Neural cell (in vitro differentiated cells): ENCODE results near the gene MAPK1. TPM values are rescaled to one million over a fixed set of nuclear protein-coding genes. Genes with fewer than 3 reads are reported as not detected.
"Not testable (repeated sequence)": the region's sequence is repeated elsewhere in the genome, so short reads cannot be mapped to it uniquely, and the experiment has no call there.

ENCODE experiments used
- H2AFZ ChIP-seq: fragments of 200-600, 300-800 bp; sonication (generic), shearing (Covaris generic); 2 replicates; pipeline ENCODE4 v1.6.0; 2014; ENCODE audit warnings: low read depth, mild to moderate bottlenecking, antibody characterized with exemption, low read length, moderate library complexity
- H3F3A ChIP-seq: fragments of 200-600 bp; shearing (Covaris generic); 2 replicates; pipeline ENCODE4 v1.6.1; 2016; ENCODE audit warnings: mild to moderate bottlenecking, moderate library complexity, mixed read lengths, antibody characterized with exemption, low read length; ENCODE audit not compliant: insufficient read depth, poor library complexity, severe bottlenecking
- H3K27ac ChIP-seq: fragments of 200-600, 300-800 bp; sonication (generic), shearing (Covaris generic); 2 replicates; pipeline ENCODE4 v1.5.1; 2014; ENCODE audit warnings: mild to moderate bottlenecking, low read length, moderate library complexity
- H3K27me3 ChIP-seq: fragments of 300-800, 200-600 bp; sonication (generic), shearing (Covaris generic); 2 replicates; pipeline ENCODE4 v1.6.0; 2014; ENCODE audit warnings: mild to moderate bottlenecking, low read depth, low read length, moderate library complexity; ENCODE audit not compliant: insufficient read depth
- H3K36me3 ChIP-seq: fragments of 300-800, 200-600 bp; sonication (generic), shearing (Covaris generic); 2 replicates; pipeline ENCODE4 v1.5.1; 2014; ENCODE audit warnings: mild to moderate bottlenecking, antibody characterized with exemption, low read length, moderate library complexity; ENCODE audit not compliant: insufficient read depth
- H3K4me2 ChIP-seq: fragments of 300-800, 200-600 bp; sonication (generic), shearing (Covaris generic); 2 replicates; pipeline ENCODE4 v1.6.0; 2014; ENCODE audit warnings: mild to moderate bottlenecking, low read length
- H3K4me3 ChIP-seq: fragments of 300-800, 200-600 bp; sonication (generic), shearing (Covaris generic); 2 replicates; pipeline ENCODE4 v1.5.1; 2014; ENCODE audit warnings: mild to moderate bottlenecking, low read length, moderate library complexity
- H3K79me2 ChIP-seq: fragments of 200-600 bp; shearing (Covaris generic); replicated peaks from 2 replicates; pipeline ENCODE4 v1.6.0; 2014; ENCODE audit warnings: mild to moderate bottlenecking, low read length, moderate library complexity; ENCODE audit not compliant: insufficient read depth
- H3K9ac ChIP-seq: fragments of 300-800, 200-600 bp; sonication (generic), shearing (Covaris generic); 2 replicates; pipeline ENCODE4 v1.6.1; 2016; ENCODE audit warnings: mild to moderate bottlenecking, low read length, mixed read lengths
- H3K9me2 ChIP-seq: fragments of 200-600 bp; shearing (Covaris generic); 2 replicates; pipeline ENCODE4 v1.6.1; 2016; ENCODE audit warnings: mild to moderate bottlenecking, low read length, mixed read lengths; ENCODE audit not compliant: insufficient read depth
- H3K9me3 ChIP-seq: fragments of 200-600, 300-800 bp; sonication (generic), shearing (Covaris generic); 2 replicates; pipeline ENCODE4 v1.6.1; 2016; ENCODE audit warnings: mild to moderate bottlenecking, mixed run types, low read length, moderate library complexity, mixed read lengths
- H4K20me1 ChIP-seq: fragments of 200-600 bp; shearing (Covaris generic); 2 replicates; pipeline ENCODE4 v1.6.1; 2016; ENCODE audit warnings: mild to moderate bottlenecking, mixed run types; ENCODE audit not compliant: insufficient read depth
- EP300 ChIP-seq: fragments of 450-650 bp; conservative IDR thresholded peaks from 2 replicates; pipeline ENCODE4 v1.6.1; 2014; ENCODE audit warnings: antibody characterized with exemption, mild to moderate bottlenecking, moderate library complexity; ENCODE audit not compliant: poor library complexity, severe bottlenecking
- EZH2 ChIP-seq: fragments of 200-600, 300-800 bp; shearing (Covaris generic), sonication (generic); IDR thresholded peaks from 2 replicates; pipeline ENCODE4 v1.6.1; 2014; ENCODE audit warnings: antibody characterized with exemption, low read length, borderline replicate concordance, mild to moderate bottlenecking; ENCODE audit not compliant: insufficient read depth, poor library complexity, severe bottlenecking
- MXI1 ChIP-seq: fragments of 450-650 bp; conservative IDR thresholded peaks from 2 replicates; pipeline ENCODE4 v1.6.1; 2014; ENCODE audit warnings: antibody characterized with exemption, mild to moderate bottlenecking; ENCODE audit not compliant: poor library complexity, severe bottlenecking
- POLR2AphosphoS5 ChIP-seq: IDR thresholded peaks from 2 replicates; pipeline ENCODE4 v1.6.1; 2012
- RAD21 ChIP-seq: fragments of 450-650 bp; conservative IDR thresholded peaks from 2 replicates; pipeline ENCODE4 v1.6.1; 2014; ENCODE audit warnings: antibody characterized with exemption, mild to moderate bottlenecking, moderate library complexity
- REST ChIP-seq: IDR thresholded peaks from 2 replicates; pipeline ENCODE4 v1.6.1; 2012; ENCODE audit warnings: borderline replicate concordance
- SMC3 ChIP-seq: fragments of 450-650 bp; conservative IDR thresholded peaks from 2 replicates; pipeline ENCODE4 v1.6.1; 2014; ENCODE audit warnings: antibody characterized with exemption, mild to moderate bottlenecking, moderate library complexity; ENCODE audit not compliant: poor library complexity
- TAF1 ChIP-seq: IDR thresholded peaks from 2 replicates; pipeline ENCODE4 v1.6.1; 2012; ENCODE audit warnings: low read depth
- polyA plus RNA-seq: library from polyadenylated mRNA; depleted of rRNA; stranded (reverse); fragments of >200 nt; gene quantifications from 2 replicates; pipeline ENCODE4 v1.2.3, GENCODE V29; 2014
- TF ChIP-seq, protein P1 (sequence below): fragments of 450-650 bp; IDR thresholded peaks from 2 replicates; pipeline ENCODE4 v1.5.1; 2014; ENCODE audit warnings: antibody characterized with exemption, mild to moderate bottlenecking, moderate library complexity; ENCODE audit not compliant: poor library complexity, severe bottlenecking

The MAPK1 gene
- polyA plus RNA-seq, 1 donor from 2014 or later: 43.3 TPM

- Histone ChIP-seq H3K4me2 (no peak overlapping the region), H2AFZ (no peak overlapping the region), H4K20me1 (no peaks in the 10 kb centered on the region), H3K27ac (no peak overlapping the region), H3K9ac (no peak overlapping the region), H3K36me3 (no peaks in the 10 kb centered on the region), H3K9me3 (no peaks in the 10 kb centered on the region), H3K27me3 (no peaks in the 10 kb centered on the region), H3F3A (no peaks in the 10 kb centered on the region), H3K79me2 (peaks cover 33% of the 10 kb centered on the region), H3K4me3 (no peak overlapping the region), H3K9me2 (no peaks in the 10 kb centered on the region)
- no peak for TF ChIP-seq TAF1
- TF ChIP-seq, protein P1, sequence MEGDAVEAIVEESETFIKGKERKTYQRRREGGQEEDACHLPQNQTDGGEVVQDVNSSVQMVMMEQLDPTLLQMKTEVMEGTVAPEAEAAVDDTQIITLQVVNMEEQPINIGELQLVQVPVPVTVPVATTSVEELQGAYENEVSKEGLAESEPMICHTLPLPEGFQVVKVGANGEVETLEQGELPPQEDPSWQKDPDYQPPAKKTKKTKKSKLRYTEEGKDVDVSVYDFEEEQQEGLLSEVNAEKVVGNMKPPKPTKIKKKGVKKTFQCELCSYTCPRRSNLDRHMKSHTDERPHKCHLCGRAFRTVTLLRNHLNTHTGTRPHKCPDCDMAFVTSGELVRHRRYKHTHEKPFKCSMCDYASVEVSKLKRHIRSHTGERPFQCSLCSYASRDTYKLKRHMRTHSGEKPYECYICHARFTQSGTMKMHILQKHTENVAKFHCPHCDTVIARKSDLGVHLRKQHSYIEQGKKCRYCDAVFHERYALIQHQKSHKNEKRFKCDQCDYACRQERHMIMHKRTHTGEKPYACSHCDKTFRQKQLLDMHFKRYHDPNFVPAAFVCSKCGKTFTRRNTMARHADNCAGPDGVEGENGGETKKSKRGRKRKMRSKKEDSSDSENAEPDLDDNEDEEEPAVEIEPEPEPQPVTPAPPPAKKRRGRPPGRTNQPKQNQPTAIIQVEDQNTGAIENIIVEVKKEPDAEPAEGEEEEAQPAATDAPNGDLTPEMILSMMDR: no peak
- no peak for TF ChIP-seq SMC3
- no peak for TF ChIP-seq POLR2AphosphoS5
- no peak for TF ChIP-seq EZH2
- no peak for TF ChIP-seq MXI1
Observed at GRCh38 chr22:21819183-21819770, 48.2 kb downstream of the MAPK1 start.

GRCh38 chr22:21818487-21819182 lies 48.8 kb downstream of the MAPK1 start:
- H3K79me2 ChIP-seq: peaks cover 32% of the 10 kb centered on the region
- no peak overlapping the region for H3K27ac ChIP-seq

GRCh38 chr22:21817497-21817853 lies 50.0 kb downstream of the MAPK1 start:
- not testable (repeated sequence) for H3K9me3 ChIP-seq, H3K36me3 ChIP-seq, H3K9me2 ChIP-seq, H2AFZ ChIP-seq, H4K20me1 ChIP-seq, H3F3A ChIP-seq, H3K27me3 ChIP-seq, H3K27ac ChIP-seq, H3K4me3 ChIP-seq, H3K4me2 ChIP-seq, H3K9ac ChIP-seq
- H3K79me2 ChIP-seq: peaks cover 31% of the 10 kb centered on the region

More at GRCh38 chr22:21818487-21819182, 48.8 kb downstream of the MAPK1 start:
- Histone ChIP-seq H3K4me2 (no peak overlapping the region), H3K9me3 (no peaks in the 10 kb centered on the region), H3K9me2 (no peaks in the 10 kb centered on the region), H3K4me3 (no peak overlapping the region), H2AFZ (no peak overlapping the region), H3K27me3 (no peaks in the 10 kb centered on the region), H3K9ac (no peak overlapping the region), H3F3A (no peaks in the 10 kb centered on the region), H4K20me1 (no peaks in the 10 kb centered on the region), H3K36me3 (no peaks in the 10 kb centered on the region)
- no peak for TF ChIP-seq RAD21
- no peak for TF ChIP-seq POLR2AphosphoS5
- TF ChIP-seq EP300: no peak
- TF ChIP-seq, protein P1: no peak
- TF ChIP-seq TAF1: no peak
- no peak for TF ChIP-seq SMC3
- no peak for TF ChIP-seq MXI1
- no peak for TF ChIP-seq REST
- no peak for TF ChIP-seq EZH2
